ENCODE results near the gene PCSK2. TPM values are rescaled to one million over a fixed set of nuclear protein-coding genes. Genes with fewer than 3 reads are reported as not detected.

PCSK2 gene
- total and polyA plus RNA-seq, 2 of the 8 experiments (the other 6 are each of a cell fraction or from before 2014, with no cell fraction given): 1.9 to 4.2 TPM

DNA sequence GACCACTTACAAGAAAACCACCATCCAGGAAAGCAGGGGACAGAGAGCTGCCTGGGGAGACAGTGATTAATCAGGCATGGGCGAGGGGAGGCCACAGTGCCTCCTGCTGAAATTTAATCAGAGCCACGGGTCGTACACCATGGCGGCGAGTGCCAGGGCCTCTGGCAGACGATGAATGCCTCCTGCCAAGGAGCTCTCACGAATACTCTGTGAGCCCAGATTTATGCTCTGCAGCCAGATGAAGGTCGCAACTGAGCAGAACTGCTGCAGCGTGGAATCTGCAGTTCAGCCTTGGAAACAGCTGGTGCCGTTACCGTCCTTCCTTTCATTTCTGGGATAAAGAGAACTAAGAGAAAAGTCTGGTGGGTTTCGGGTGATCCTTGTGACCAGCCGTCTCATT lies 218.7 kb downstream of the PCSK2 start:
- ChIA-PET POLR2A (ENCODE audit: partially characterized antibody) (no interaction called here), CTCF (ENCODE audit: partially characterized antibody) (interaction anchor here (0.6 to 1.5 kb wide), 5 partner anchors 9 to 400 kb away, joined by 3 to 5 read pairs (median 3); no protein-coding TSS in a partner anchor)
- Histone ChIP-seq H2BK120ac (replicated peaks; ENCODE audit: low read depth, low read length) (no peak overlapping the region), H2BK5ac (ENCODE audit: low read depth, low read length) (no peak overlapping the region), H3K14ac (ENCODE audit: insufficient read length) (no peak overlapping the region), H2AK5ac (ENCODE audit: low read depth, low read length) (no peak overlapping the region), H2AFZ (ENCODE audit: low read length) (no peak overlapping the region), H3K79me1 (ENCODE audit: low read depth, low read length) (no peaks in the 10 kb centered on the region), H3K36me3 (ENCODE audit: control insufficient read depth in 2 of 4, insufficient read depth in 4 of 4, low read length in 3 of 4) (no peaks in the 10 kb centered on the region), H3K4me3 (ENCODE audit: extremely low read depth in 1 of 4, insufficient read depth in 2 of 4, low read depth in 3 of 4, low read length in 4 of 4) (no peak overlapping the region), H4K20me1 (replicated peaks in 1 of 2; ENCODE audit: control insufficient read depth in 1 of 2, insufficient read depth in 2 of 2, low read length in 2 of 2) (no peaks in the 10 kb centered on the region), H3K27me3 (replicated peaks in 1 of 4; ENCODE audit: control insufficient read depth in 3 of 4, extremely low read depth in 1 of 4, insufficient read depth in 3 of 4, low read length in 3 of 4) (no peaks in the 10 kb centered on the region; a peak in 1 of 7 replicates), H3K27ac (ENCODE audit: low read depth, low read length) (no peak overlapping the region), H3K4me1 (replicated peaks in 1 of 4; ENCODE audit: control insufficient read depth in 3 of 4, insufficient read depth in 4 of 4, low read length in 3 of 4) (no peaks in the 10 kb centered on the region; a peak in 1 of 7 replicates), H4K8ac (ENCODE audit: extremely low read depth, insufficient read depth, low read length) (no peak overlapping the region), H3K9me3 (ENCODE audit: insufficient read depth in 2 of 2, low read depth in 1 of 2, low read length in 1 of 2) (no peaks in the 10 kb centered on the region), H3K23me2 (ENCODE audit: low read depth, low read length) (no peaks in the 10 kb centered on the region), H3K18ac (ENCODE audit: extremely low read depth, low read length) (no peak overlapping the region), H4K5ac (ENCODE audit: insufficient read length, low read depth, low read length) (no peak overlapping the region), H3K23ac (ENCODE audit: insufficient read length) (no peak overlapping the region), H3K4ac (replicated peaks; ENCODE audit: insufficient read length, low read depth, low read length) (no peak overlapping the region), H4K91ac (replicated peaks; ENCODE audit: insufficient read length, low read length) (no peak overlapping the region), H3K9ac (replicated peaks in 1 of 4; ENCODE audit: extremely low read depth in 1 of 4, low read depth in 3 of 4, low read length in 3 of 4) (no peak overlapping the region), H2BK12ac (ENCODE audit: low read depth, low read length) (no peak overlapping the region), H3K79me2 (ENCODE audit: control insufficient read depth in 1 of 2, insufficient read depth in 2 of 2, low read length in 2 of 2) (no peaks in the 10 kb centered on the region), H2BK20ac (ENCODE audit: low read length) (no peak overlapping the region), H3K56ac (replicated peaks; ENCODE audit: insufficient read length, low read depth, low read length) (no peak overlapping the region), H3K4me2 (ENCODE audit: insufficient read depth in 1 of 2, low read depth in 2 of 2, low read length in 2 of 2) (no peak overlapping the region), H2BK15ac (ENCODE audit: low read length) (no peak overlapping the region)
- 96% methylated on average over 13 of the region's 13 CpGs; no CpG with 5 or more reads in 1 of the 2 experiments for WGBS, 2 experiments (ENCODE audit: extremely low coverage in 1 of 2, insufficient coverage in 1 of 2, insufficient read length in 1 of 2, insufficient replicate concordance in 2 of 2, low coverage in 1 of 2, low lambda C conversion rate in 2 of 2, missing lambda C conversion rate in 1 of 2)
- no peak for DNase-seq (ENCODE audit: low read depth in 1 of 2, low spot score in 2 of 2)
- no peak for FAIRE-seq
- TF ChIP-seq ASH2L (IDR thresholded peaks at IDR 0.05; ENCODE audit: low read length) (no peak), SAP30 (IDR thresholded peaks at IDR 0.05; ENCODE audit: insufficient read depth, insufficient replicate concordance, low read length) (no peak)
- TF ChIP-seq, protein P1, sequence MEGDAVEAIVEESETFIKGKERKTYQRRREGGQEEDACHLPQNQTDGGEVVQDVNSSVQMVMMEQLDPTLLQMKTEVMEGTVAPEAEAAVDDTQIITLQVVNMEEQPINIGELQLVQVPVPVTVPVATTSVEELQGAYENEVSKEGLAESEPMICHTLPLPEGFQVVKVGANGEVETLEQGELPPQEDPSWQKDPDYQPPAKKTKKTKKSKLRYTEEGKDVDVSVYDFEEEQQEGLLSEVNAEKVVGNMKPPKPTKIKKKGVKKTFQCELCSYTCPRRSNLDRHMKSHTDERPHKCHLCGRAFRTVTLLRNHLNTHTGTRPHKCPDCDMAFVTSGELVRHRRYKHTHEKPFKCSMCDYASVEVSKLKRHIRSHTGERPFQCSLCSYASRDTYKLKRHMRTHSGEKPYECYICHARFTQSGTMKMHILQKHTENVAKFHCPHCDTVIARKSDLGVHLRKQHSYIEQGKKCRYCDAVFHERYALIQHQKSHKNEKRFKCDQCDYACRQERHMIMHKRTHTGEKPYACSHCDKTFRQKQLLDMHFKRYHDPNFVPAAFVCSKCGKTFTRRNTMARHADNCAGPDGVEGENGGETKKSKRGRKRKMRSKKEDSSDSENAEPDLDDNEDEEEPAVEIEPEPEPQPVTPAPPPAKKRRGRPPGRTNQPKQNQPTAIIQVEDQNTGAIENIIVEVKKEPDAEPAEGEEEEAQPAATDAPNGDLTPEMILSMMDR (IDR thresholded peaks at IDR 0.05; ENCODE audit: control extremely low read depth in 1 of 3, insufficient read depth in 1 of 3, low read depth in 1 of 3, low read length in 3 of 3): peak in 2 of 3 experiments; percentile 9 to 17; a peak in 2 of 4 replicates

Data from H1 (cell line).